Measurements from ENCODE around the gene ABR.
"Not testable (repeated sequence)": the region's sequence is repeated elsewhere in the genome, so short reads cannot be mapped to it uniquely, and the experiment has no call there.

The ABR gene

GRCh38 chr17:981292-981658 lies 198.5 kb downstream of the ABR start:
- no peak for DNase-seq (ENCODE audit: low spot score)

- peak; percentile 85 for DNase-seq (ENCODE audit: low spot score)
Observed at GRCh38 chr17:980406-981291, 199.1 kb downstream of the ABR start.

DNA sequence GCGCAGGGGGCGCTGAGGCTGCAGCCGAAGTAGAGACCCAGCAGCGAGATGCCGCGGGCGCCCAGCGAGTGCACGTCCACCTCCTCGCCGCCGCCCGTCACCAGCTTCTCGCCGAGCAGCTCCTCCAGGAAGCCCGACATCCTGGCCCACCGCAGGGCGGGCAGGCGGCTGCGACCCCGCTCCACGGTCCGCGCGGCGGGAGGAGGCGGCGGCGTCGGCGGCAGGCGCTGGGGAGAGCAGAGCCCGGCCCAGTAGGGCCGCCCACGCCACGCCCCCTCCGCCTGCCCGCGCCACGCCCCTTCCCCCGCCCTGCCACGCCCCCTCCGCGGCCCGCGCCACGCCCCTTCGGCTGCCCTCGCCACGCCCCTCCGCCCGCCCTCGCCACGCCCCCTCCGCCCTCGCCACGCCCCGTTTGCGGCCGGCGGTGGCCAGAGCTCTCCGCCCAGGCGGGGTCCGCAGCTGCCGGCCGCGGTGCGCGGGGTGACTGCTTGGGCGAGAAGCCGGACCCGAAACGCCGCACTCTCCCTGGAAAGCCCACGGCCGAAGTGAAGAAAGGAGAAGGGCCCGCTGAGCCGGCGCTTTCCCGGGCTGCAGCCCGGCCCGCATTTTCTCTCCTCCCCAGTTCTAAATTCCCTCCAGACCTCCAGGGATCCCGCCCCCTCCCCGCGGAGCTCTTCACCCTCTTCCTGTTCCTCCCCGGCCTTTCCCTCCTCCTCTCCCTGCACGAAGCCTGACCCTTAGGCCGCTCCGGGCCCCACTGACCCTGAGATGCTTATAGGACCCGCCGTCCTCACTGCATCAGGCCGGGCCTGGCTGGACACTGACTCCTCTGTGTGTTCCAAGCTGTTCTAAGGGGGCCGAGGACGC lies 200.0 kb downstream of the ABR start, which contains the start of gene NXN:
NXN (minus strand) TSS at position 238 of the 867 bp plus-strand sequence.
- peak; percentile 95 for DNase-seq (ENCODE audit: low spot score)

DNA sequence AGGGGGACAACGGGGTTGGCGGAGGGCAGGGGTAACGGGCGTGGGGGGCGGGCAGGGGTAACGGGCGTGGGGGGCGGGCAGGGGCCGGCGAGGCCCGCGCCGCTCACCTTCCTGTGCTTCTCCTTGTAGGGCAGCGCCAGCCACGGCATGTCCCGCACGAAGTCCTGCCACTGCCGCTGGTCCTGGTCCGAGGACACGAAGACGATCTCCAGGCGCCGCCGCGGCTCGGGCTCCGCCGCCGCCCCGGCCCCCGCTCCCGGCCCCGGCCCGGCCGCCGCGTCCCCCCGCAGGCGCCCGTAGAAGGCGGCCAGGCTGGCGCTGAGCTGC lies 200.6 kb downstream of the ABR start:
- DNase-seq (ENCODE audit: low spot score) = no peak

GRCh38 chr17:978103-979093 lies 201.4 kb downstream of the ABR start:
- DNase-seq (ENCODE audit: low spot score) = no peak

GRCh38 chr17:977166-977565 lies 202.6 kb downstream of the ABR start:
- DNase-seq (ENCODE audit: low spot score) = no peak

GRCh38 chr17:976312-976711 lies 203.5 kb downstream of the ABR start:
- no peak for DNase-seq (ENCODE audit: low spot score)

DNA sequence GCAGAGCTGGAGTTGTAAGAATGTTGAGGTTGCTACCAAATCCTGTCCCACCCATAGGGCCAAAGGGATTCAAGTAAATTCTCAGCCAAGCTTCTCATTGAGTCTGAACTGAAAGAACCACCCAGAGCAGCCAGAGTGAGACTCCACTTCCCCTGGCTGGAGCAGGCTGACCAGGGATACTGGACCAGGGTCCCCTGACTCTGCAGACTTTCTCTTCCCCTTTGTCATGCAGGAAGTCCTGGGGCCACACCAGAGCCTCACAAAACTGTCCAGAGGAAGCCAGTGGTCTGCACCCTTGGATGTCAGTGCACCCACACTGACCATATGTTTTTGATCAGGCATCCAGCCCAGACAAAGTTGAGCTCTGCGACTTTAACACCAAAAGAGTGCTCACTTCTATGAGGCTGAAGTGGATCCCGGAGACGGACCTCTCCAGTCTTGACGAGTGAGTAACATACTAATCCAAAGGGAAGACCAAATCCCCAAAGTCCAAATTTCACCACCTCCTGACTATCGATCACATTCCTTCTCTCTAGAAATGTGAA lies 204.3 kb downstream of the ABR start:
- no peak for DNase-seq (ENCODE audit: low spot score)

- DNase-seq (ENCODE audit: low spot score) = not testable (repeated sequence)
Observed at GRCh38 chr17:974778-975177, 205.0 kb downstream of the ABR start.

GRCh38 chr17:973053-973452 lies 206.7 kb downstream of the ABR start:
- no peak for DNase-seq (ENCODE audit: low spot score)

DNA sequence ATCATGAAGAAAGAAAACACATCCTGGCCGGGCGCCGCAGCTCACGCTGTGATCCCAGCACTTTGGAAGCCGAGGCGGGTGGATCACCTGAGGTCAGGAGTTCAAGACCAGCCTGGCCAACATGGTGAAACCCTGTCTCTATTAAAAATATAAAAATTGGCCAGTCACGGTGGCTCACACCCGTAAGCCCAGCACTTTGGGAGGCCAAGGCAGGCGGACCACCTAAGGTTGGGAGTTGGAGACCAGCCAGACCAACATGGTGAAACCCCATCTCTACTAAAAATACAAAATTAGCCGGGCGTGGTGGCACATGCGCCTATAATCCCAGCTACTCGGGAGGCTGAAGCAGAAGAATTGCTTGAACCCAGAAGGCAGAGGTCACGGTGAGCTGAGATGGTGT lies 207.9 kb downstream of the ABR start:
- DNase-seq (ENCODE audit: low spot score) = not testable (repeated sequence)

GRCh38 chr17:970364-970763 lies 209.4 kb downstream of the ABR start:
- DNase-seq (ENCODE audit: low spot score) = no peak

DNA sequence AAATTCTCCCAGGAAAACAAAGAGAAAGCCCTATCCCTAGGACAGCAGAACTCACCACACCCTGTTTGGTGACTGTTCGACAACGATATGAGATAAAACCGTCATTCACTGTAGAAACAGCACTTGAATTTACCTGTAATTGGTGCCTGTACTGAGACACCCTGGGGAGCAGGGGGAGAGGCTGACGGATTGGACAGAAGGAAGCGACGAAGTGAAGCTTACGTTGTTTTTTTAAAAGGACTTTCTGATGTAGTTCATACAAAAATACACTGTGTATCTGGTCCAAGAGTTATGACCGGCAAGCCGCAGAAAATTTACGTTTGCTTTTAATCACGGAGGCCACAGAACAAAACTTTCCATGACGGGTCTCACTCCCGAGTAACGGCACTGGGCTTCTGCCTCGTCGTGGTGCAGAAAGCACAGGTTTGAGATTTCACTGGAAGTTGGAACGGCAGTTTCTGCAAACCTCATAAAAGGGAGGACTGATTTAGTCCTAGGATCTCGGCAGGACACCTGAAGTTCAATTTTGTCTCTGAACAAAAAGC lies 209.9 kb downstream of the ABR start:
- DNase-seq (ENCODE audit: low spot score) = no peak

DNA sequence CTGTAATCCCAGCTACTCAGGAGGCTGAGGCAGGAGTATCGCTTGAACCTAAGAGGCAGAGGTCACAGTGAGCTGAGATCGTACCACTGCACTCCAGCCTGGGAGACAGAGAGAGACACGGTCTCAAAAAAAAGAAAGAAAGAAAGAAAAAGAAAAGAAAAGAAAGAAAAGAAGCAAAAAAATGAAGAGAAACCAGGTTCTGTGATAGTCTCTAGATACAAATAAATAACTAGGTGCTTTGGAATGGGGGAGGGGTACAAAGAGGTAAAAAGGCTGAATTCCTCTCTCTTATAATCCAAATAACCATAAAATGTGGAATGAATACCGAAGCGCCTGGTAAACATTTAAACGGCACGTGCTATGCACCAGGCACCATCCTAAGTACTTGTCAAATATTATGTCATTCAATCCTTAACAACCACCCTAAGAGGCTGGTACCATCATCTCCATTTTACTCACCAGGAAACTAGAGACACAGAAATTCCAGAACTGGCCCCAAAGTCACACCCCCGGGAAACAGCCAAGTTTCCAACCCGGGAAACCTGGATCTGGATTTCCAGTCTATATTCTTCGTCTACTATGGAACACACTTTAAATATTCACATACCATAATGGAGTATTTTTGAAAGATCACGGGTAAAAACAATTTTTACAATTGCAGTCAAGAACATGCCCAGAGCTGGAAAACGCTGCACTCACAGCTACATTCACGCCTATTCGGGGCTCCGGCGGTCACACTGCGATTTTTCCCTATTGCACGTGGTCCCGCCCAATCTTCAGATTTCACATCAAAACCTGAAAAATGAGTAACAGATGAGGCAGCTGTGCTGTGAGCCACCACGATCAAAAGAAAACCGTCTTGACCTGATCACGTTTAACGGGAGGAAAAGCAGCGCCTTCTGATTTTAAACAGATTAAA lies 210.7 kb downstream of the ABR start:
- DNase-seq (ENCODE audit: low spot score) = no peak

DNA sequence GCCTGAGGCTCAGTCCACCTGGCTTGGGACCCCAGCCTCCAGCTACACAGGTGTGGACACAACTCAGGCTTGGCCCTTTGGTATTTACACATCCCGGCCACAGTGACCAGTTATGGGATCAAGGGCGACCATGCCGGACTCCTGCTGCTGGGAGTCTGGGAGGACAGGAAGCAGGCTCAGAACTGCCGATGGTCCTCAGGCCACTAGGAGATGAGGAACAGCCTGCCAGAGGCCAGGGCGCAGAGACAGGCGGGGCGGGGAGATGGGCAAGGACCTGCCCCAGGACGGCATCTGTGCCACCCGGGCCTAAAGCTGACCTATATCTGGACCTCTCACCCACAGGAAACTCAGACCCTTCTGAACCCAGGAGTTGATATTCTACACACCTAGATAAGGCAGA lies 212.7 kb downstream of the ABR start:
- DNase-seq (ENCODE audit: low spot score) = no peak

DNA sequence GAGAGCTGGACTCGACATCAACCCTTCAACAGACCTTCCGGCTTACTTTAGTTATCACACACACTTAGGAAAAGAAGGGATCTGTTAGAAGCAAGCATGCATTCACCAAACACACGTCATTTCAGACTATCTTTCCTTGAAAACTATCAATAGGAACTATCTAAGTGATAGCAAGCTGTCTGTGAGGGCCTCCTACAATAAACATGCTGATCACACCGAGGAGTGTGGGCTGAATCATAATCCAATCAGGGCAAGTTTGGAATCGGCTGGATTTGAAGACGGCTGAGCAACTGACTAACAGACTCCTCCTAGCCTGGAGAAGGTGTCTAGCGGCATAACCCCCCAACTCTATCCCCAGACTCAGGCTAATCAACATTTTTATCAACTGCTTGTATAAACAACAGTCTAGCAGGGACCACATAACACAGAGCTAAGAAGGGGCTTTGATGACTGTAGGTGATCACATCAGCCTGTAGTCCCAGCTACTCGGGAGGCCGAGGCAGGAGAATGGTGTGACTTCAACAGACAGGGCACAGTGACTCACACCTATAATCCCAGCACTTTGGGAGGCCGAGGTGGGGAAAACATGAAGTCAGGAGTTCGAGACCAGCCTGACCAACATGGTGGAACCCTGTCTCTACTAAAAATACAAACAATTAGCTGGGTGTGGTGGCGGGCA lies 214.3 kb downstream of the ABR start:
- DNase-seq (ENCODE audit: low spot score) = no peak

DNA sequence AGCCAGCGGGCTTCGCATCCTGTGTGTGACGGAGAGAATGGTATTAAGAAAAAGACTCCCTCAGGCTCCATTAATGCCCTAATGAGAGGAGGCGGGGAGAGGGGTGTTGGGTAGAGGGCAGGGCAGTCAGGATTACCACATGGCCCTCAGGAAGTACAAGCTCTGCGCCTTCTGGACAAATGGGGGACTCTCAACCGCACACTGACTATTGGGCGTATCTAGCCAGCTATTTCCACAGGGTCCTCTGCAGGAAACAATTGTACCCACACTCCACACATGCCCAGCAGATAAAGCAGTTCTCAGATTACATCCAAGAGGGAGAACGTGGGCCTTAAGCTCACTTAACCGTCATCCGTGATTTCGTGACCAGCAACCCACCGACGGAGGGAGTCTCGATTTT lies 214.9 kb downstream of the ABR start:
- DNase-seq (ENCODE audit: low spot score) = no peak

DNA sequence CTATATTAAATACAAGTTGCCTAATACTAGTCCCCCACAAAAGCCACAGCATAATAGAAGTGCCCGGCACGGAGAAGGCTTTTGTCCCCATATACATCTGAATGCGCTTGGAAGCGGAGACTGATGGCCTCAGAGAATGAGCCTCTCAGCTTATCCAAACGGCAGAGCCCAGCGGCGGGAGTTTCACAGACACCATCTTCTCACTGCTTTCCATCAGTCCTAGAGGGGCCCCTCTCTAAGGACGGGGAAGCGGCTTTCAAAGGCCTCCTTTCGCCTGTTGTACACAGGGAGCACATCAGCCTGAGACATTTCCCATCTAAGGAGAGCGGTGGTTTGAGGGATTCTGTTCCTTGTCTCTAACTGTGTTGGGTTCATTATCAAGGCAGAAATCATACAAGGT lies 217.1 kb downstream of the ABR start:
- no peak for DNase-seq (ENCODE audit: low spot score)

- no peak for DNase-seq (ENCODE audit: low spot score)
Observed at GRCh38 chr17:962166-962565, 217.6 kb downstream of the ABR start.
